ENCODE results near the gene XRRA1. TPM values are rescaled to one million over a fixed set of nuclear protein-coding genes. Genes with fewer than 3 reads are reported as not detected.

Gene XRRA1
- polyA plus RNA-seq, 3 donors = 1.2 to 3.6 (median 3.5) TPM

DNA sequence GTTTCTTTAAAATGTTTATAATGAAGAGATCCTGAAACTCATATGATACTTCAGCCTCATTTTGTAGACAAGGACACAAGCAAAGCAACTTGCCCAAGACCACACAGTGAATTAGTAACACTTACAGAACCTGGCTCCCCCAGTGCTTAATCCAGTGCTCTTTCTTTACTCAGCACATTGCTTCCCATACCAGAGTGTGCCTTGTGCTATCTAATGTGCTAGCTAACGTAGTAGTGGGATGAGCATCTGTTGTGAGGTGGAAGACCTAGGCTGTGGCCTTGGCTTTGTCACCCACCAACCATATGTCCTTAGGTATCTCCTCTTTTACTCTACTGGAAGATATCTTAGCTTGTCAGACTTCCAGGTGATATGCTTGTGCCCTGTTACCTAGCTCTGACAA is 5.3 kb upstream of the XRRA1 start:
- intact Hi-C loops (cut with micrococcal nuclease) = loop anchor here in 1 of 2 donors (5.0 kb wide), 1 partner anchor 33 kb away; the partner anchor contains the start of gene NEU3
- no CpG with 5 or more reads among the region's 1 CpG for WGBS (ENCODE audit: insufficient coverage)

DNA sequence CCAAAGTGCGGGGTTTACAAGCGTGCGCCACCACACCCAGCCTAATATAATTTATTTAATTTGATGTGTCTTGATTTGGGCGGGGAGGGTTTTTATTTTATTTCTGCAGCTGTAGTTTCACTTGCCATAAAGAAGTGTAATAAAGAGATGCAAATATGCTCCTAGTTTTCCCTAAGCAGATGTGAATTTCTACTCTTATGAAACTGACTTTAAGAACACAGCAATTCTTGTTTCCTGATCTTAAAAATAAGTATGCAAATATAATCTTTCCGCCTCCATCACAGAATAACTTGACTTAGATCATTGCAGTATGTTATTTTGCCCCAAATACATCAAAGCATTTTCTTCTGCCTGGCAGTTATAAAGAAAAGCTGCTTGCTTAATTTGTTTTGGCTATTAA is 4.6 kb upstream of the XRRA1 start:
- H3K27me3 ChIP-seq (ENCODE audit: control insufficient read depth in 2 of 2, insufficient read depth in 2 of 2, low read length in 2 of 2) = no peaks in the 10 kb centered on the region
- peaks cover 15 to 49% of the 10 kb centered on the region in 2 donors for H3K36me3 ChIP-seq (replicated peaks in 1 of 2; ENCODE audit: control insufficient read depth in 1 of 2, insufficient read depth in 2 of 2, low read length in 2 of 2)
- no CpG with 5 or more reads among the region's 5 CpGs for WGBS (ENCODE audit: insufficient coverage)
- H3K4me2 ChIP-seq (replicated peaks; ENCODE audit: extremely low read depth, low read length, poor library complexity, severe bottlenecking) = no peak overlapping the region
- H3K4me1 ChIP-seq (ENCODE audit: control insufficient read depth in 1 of 2, insufficient read depth in 2 of 2, low read length in 2 of 2) = peaks cover 16 to 21% of the 10 kb centered on the region in 2 donors
- Mint-ChIP-seq H3K9me3 (no peaks in the 10 kb centered on the region), H3K36me3 (peaks cover 19 to 39% of the 10 kb centered on the region in 2 donors), H3K4me3 (no peak overlapping the region), H3K4me1 (peaks cover 45% of the 10 kb centered on the region), H3K27ac (no peak overlapping the region), H3K27me3 (ENCODE audit: low read depth in 3 of 3) (peaks cover 0 to 3% (median 0%) of the 10 kb centered on the region in 3 donors)
- H3K4me3 ChIP-seq (replicated peaks in 1 of 3; ENCODE audit: low read depth in 2 of 3, low read length in 3 of 3) = no peak overlapping the region
- H3K9me3 ChIP-seq (replicated peaks in 1 of 2; ENCODE audit: control insufficient read depth in 1 of 2, insufficient read depth in 1 of 2, low read length in 2 of 2) = no peaks in the 10 kb centered on the region
- no peak overlapping the region for H2AFZ ChIP-seq (ENCODE audit: insufficient read depth, low read depth, low read length, poor library complexity, severe bottlenecking)
- H3K27ac ChIP-seq (ENCODE audit: low read depth in 1 of 2, low read length in 2 of 2) = no peak overlapping the region
- peaks cover 95% of the 10 kb centered on the region for H3K79me2 ChIP-seq (ENCODE audit: insufficient read depth, low read length)
- no peak for DNase-seq
- no peak overlapping the region for H3K9ac ChIP-seq (ENCODE audit: insufficient read depth, low read length, poor library complexity, severe bottlenecking)
- TF ChIP-seq, protein P1, sequence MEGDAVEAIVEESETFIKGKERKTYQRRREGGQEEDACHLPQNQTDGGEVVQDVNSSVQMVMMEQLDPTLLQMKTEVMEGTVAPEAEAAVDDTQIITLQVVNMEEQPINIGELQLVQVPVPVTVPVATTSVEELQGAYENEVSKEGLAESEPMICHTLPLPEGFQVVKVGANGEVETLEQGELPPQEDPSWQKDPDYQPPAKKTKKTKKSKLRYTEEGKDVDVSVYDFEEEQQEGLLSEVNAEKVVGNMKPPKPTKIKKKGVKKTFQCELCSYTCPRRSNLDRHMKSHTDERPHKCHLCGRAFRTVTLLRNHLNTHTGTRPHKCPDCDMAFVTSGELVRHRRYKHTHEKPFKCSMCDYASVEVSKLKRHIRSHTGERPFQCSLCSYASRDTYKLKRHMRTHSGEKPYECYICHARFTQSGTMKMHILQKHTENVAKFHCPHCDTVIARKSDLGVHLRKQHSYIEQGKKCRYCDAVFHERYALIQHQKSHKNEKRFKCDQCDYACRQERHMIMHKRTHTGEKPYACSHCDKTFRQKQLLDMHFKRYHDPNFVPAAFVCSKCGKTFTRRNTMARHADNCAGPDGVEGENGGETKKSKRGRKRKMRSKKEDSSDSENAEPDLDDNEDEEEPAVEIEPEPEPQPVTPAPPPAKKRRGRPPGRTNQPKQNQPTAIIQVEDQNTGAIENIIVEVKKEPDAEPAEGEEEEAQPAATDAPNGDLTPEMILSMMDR (IDR thresholded peaks at IDR 0.05) = no peak
- intact Hi-C loops (cut with micrococcal nuclease) = loop anchor here in 1 of 2 donors (5.0 kb wide), 1 partner anchor 34 kb away; the partner anchor contains the start of gene NEU3
- H4K20me1 ChIP-seq (ENCODE audit: insufficient read depth, low read length) = peaks cover 62% of the 10 kb centered on the region

More for the DNA sequence above, 5.3 kb upstream of the XRRA1 start:
- peaks cover 45% of the 10 kb centered on the region for H3K4me1 Mint-ChIP-seq
- Histone ChIP-seq H3K4me3 (replicated peaks in 1 of 3; ENCODE audit: low read depth in 2 of 3, low read length in 3 of 3) (no peak overlapping the region), H3K27ac (ENCODE audit: low read depth in 1 of 2, low read length in 2 of 2) (no peak overlapping the region), H3K9me3 (replicated peaks in 1 of 2; ENCODE audit: control insufficient read depth in 1 of 2, insufficient read depth in 1 of 2, low read length in 2 of 2) (no peaks in the 10 kb centered on the region), H2AFZ (ENCODE audit: insufficient read depth, low read depth, low read length, poor library complexity, severe bottlenecking) (no peak overlapping the region), H3K4me1 (ENCODE audit: control insufficient read depth in 1 of 2, insufficient read depth in 2 of 2, low read length in 2 of 2) (peaks cover 13 to 17% of the 10 kb centered on the region in 2 donors), H3K27me3 (ENCODE audit: control insufficient read depth in 2 of 2, insufficient read depth in 2 of 2, low read length in 2 of 2) (no peaks in the 10 kb centered on the region), H4K20me1 (ENCODE audit: insufficient read depth, low read length) (peaks cover 69% of the 10 kb centered on the region), H3K9ac (ENCODE audit: insufficient read depth, low read length, poor library complexity, severe bottlenecking) (no peak overlapping the region), H3K4me2 (replicated peaks; ENCODE audit: extremely low read depth, low read length, poor library complexity, severe bottlenecking) (no peak overlapping the region), H3K79me2 (ENCODE audit: insufficient read depth, low read length) (peaks cover 98% of the 10 kb centered on the region), H3K36me3 (replicated peaks in 1 of 2; ENCODE audit: control insufficient read depth in 1 of 2, insufficient read depth in 2 of 2, low read length in 2 of 2) (peaks cover 17 to 56% of the 10 kb centered on the region in 2 donors)
- H3K27ac Mint-ChIP-seq = peak overlapping the region in 1 of 7 donors; percentile 52
- peaks cover 26 to 46% of the 10 kb centered on the region in 2 donors for H3K36me3 Mint-ChIP-seq
- no peak overlapping the region for H3K4me3 Mint-ChIP-seq
- no peaks in the 10 kb centered on the region for H3K27me3 Mint-ChIP-seq (ENCODE audit: low read depth in 3 of 3)
- TF ChIP-seq, protein P1 (IDR thresholded peaks at IDR 0.05) = no peak
- no peak for DNase-seq
- H3K9me3 Mint-ChIP-seq = no peaks in the 10 kb centered on the region
